ENCODE data around the gene PDIK1L.

GRCh38 chr1:26094677-26095383, 16.8 kb upstream of the PDIK1L start:
- no peak for TF ChIP-seq POLR2A (IDR thresholded peaks at IDR 0.05; ENCODE audit: low read depth, low read length)
- TF ChIP-seq CTCF (IDR thresholded peaks at IDR 0.05; ENCODE audit: extremely low read depth in 1 of 2, insufficient read depth in 1 of 2, low read depth in 1 of 2, low read length in 2 of 2): no peak
